Left renal cortex interstitium (tissue), 4 donors: ENCODE measurements around the gene NUMB. TPM values are rescaled to one million over a fixed set of nuclear protein-coding genes. Genes with fewer than 3 reads are reported as not detected.
"Not testable (repeated sequence)": the region's sequence is repeated elsewhere in the genome, so short reads cannot be mapped to it uniquely, and the experiment has no call there.

Source experiments
- DNase-seq, 4 donors: peaks; one replicate each; pipeline ENCODE4 v3.0.0-alpha.2; 2013; ENCODE audit warnings: low read depth in 4 of 4, low spot score in 2 of 4, missing footprints in 1 of 4
- polyA plus RNA-seq, 4 donors: library from polyadenylated mRNA; unstranded; fragments of 120-200 nt; gene quantifications; one replicate each; pipeline ENCODE4 v1.2.1, GENCODE V29; 2013; ENCODE audit not compliant: insufficient read length in 4 of 4

NUMB gene
- polyA plus RNA-seq, 4 donors = 65.1 to 122 (median 90.5) TPM

- DNase-seq = no peak
Observed at GRCh38 chr14:73369428-73369827, 88.9 kb downstream of the NUMB start.

DNA sequence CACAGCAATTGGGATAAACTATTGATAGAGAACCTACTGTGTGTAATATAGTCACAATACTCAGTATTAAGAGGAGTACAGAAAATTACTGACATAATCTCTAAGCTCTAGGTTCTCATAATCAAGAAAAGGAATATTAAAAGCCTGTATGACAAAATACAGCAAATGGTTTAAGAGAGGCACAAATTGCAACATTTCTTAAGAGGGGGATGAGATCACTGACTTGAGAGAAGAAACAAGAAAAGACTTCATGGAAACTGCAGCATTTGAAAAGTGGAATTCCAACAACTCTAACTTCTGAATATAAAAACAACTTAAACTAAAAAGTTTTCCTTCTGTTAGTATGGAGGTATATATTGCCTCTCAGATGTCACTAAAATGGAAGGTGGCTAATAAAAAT lies 89.7 kb downstream of the NUMB start:
- DNase-seq = no peak

- DNase-seq = no peak
Observed at GRCh38 chr14:73365727-73366126, 92.6 kb downstream of the NUMB start.

GRCh38 chr14:73364559-73364958 lies 93.8 kb downstream of the NUMB start:
- no peak for DNase-seq

DNA sequence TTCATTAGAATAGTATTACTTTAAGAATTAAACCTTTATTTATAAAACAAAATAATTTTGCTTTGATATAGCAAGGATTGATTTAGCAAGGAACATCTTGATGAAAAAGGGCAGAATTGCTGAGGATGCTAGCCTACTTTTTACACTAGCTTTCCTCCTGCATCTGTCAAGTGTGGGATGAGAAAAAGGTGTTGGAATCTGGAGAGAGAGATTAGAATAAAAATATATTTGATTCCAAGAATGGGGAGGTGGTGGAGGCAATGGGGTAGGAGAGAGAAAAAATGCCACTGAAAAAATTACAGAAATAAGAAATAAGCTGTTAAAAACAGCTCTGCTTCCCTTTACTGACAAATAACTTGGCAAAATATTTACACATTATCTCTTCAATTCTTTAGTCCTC lies 98.9 kb downstream of the NUMB start:
- DNase-seq = no peak

- DNase-seq = no peak
Observed at GRCh38 chr14:73358187-73358586, 100.2 kb downstream of the NUMB start.

GRCh38 chr14:73349091-73349490 lies 109.3 kb downstream of the NUMB start:
- DNase-seq = not testable (repeated sequence)

DNA sequence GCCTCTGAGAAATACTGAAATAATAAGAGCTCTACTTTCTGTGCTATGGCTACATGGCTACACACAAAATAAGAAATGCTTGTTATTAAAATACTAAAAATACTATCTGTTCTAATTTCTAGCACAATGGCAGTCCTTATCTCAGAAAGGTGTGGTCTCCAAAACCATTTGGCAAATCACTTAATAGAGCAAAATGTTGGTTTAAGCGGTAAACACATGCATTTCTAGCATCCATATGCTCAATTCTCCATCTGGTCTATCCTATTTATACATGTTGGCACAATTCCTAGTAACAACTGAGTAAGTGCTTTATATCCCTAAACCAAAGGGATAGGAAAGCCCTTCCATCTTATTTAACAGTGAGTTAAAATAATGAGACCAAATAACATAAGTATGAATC lies 114.0 kb downstream of the NUMB start:
- DNase-seq = no peak

DNA sequence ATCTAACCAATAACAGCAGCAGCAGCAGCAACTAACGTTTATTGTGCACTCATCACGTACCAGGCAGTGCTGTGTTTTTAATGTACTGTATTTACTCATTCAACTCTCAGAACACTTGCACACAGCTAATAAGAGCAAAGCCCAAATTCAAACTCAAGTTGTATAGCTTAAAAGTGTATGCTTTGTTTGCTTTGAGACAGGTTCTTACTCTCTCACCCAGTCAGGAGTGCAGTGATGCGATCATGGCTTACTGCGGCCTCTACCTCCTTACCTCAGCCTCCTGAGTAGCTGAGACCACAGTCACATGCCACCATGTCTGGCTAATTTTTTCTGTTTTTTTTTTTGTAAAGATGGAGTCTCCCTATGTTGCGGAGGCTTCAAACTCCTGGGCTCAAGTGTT lies 115.7 kb downstream of the NUMB start:
- DNase-seq = no peak

GRCh38 chr14:73339846-73340595 lies 118.3 kb downstream of the NUMB start:
- no peak for DNase-seq

DNA sequence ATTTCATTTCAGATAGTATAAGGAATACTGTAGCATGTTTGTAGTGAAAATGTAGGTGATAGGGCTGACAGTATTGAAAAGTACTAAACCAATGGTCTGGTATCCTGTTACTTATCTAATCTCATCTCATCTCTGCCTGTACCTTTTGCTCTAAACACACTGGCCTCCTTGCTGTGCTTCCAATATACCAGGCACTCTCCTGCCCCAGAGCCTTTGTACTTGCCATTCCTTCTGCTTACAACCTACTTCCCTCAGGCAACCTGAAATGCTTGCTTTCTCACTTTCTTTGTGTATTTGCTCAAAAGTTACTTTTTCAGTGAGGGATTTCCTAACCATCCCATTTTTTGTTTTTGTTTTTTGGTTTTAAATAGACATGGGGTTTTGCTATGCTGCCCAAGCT lies 119.1 kb downstream of the NUMB start:
- DNase-seq = no peak

DNA sequence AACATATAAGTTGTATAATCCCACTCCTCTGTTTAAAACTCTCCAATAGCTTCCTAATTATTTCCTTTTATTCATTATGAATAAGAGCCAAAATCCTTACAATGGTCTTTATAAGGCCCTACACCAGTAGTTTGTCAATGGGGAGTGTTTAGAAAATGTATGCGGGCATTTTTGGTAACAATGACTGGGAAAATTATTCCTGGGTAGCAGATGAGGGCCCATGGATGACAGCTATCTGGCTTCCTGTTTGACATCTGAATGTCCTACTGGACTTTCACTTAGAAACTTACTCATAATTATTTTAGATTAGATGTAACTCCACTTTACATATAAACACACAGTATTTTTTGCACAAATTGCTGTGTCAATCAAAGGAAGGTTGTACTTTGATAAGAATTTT lies 119.8 kb downstream of the NUMB start:
- DNase-seq = no peak

GRCh38 chr14:73333031-73333430 lies 125.3 kb downstream of the NUMB start:
- DNase-seq = no peak

GRCh38 chr14:73325630-73326299 lies 132.6 kb downstream of the NUMB start:
- no peak for DNase-seq

DNA sequence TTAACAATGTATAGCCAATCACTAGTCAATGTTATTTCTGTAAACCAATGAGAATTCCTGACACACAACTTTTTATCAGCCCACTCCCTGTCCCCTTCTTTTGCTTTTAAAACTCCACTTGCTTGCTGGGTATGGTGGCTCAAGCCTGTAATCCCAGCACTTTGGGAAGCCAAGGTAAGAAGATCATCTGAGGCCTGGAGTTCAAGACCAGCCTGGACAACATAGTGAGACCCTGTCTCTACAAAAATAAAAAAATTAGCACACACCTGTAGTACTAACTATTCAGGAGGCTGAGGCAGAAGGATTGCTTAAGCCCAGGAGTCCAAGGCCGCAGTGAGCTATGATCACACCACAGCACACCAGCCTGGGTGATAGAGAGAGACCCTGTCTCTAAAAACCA lies 133.3 kb downstream of the NUMB start:
- DNase-seq = no peak

- DNase-seq = no peak
Observed at GRCh38 chr14:73324533-73324932, 133.8 kb downstream of the NUMB start.

GRCh38 chr14:73323896-73324399 lies 134.4 kb downstream of the NUMB start:
- DNase-seq = no peak

- no peak for DNase-seq
Observed at GRCh38 chr14:73313151-73313550, 145.2 kb downstream of the NUMB start.

DNA sequence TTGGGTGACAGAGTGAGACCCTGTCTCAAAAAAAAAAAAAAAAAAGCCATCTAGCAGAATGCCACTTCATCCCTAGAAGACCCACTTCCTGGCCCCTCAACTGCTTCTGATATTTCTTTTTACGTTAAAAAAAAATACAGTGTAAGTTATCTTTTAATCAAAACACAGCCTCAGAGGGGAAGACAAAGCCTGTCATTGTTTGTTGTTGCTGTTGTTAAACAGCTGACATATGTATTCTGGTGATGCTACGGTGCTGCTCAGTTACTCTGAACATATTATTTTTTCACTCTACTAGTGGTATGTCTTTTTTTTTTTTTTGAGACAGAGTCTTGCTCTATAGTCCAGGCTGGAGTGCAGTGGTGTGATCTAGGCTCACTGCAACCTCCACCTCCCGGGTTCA lies 145.7 kb downstream of the NUMB start:
- DNase-seq = no peak

DNA sequence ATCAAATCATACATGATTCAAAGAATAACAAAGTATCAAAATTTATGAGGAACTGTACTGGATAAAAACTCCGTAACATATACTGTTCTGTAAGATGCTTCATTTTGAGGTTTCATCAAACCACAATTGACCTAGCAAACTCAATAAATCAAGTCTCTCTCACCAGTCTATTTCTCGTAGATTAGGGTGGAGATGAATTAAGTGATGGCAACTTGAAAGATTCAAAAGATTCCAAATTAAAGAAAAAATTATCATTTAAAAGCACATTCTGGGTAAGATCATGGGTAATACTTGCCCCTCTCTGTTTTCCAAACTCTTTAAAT lies 146.7 kb downstream of the NUMB start:
- DNase-seq = no peak

GRCh38 chr14:73309207-73309606 lies 149.1 kb downstream of the NUMB start:
- not testable (repeated sequence) for DNase-seq

DNA sequence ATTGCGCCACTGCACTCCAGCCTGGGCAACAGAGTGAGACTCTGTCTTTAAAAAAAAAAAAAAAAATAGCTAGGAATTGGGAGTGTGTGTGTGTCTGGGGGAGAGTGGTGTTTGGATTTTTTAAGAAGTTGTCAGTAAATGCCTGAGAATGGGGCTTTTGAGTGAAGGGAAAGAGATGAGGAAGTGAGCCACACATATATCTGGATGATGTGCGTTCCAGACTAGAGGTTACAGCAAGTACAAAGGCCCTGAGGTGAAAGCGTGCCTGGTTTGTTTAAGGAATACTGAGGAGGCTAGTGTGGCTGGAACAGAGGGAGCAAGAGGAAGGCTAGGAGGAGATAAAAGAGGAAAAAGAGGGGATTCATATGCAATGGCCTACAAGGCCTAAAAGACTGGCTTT lies 151.1 kb downstream of the NUMB start:
- DNase-seq = no peak
